ENCODE data around the gene F8A2. TPM values are rescaled to one million over a fixed set of nuclear protein-coding genes. Genes with fewer than 3 reads are reported as not detected.
"Not testable (repeated sequence)": the region's sequence is repeated elsewhere in the genome, so short reads cannot be mapped to it uniquely, and the experiment has no call there.

Gene F8A2
- total RNA-seq, 1 experiment from 2014 or later, result not detected

DNA sequence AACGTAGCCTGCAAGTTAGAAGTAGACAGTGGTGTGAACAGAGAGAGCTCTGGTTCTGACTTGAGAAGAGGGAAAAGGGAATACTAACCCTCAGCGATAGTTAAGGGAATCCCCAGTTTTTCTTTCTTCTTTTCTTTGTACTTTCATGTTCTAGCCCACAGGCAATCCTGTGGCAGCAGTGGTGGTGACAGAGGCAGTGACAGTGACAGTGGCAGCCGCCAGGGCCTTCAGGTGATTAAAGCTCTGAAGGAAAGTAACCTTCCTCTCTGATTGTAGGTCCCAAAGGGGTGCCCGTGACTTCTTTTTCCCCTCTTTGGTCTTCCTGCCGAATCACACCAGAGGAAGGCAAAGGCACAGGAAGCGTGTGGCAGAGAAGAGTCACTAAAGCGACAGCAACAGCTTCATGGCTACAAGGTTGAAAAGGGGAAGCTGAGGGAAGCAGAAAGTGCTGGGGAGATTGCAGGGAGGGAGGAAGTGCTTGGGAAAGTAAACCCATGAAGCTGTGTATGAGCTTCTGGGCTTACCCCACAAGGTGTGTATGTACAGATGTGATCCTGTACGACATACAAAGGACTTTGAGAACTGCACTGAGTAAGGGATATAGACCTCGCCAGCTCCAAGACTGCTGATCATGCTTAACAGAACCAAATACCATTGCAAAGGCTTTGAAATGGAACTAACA, 8.0 kb upstream of the F8A2 start:
- intact Hi-C loops (cut with micrococcal nuclease; ENCODE audit: unreplicated experiment); H3K27ac Mint-ChIP-seq (ENCODE audit: unreplicated experiment); BruUV-seq (replicated peaks); H3K4me3 Mint-ChIP-seq (ENCODE audit: low read depth, unreplicated experiment); CTCF ChIA-PET; H3K27me3 Mint-ChIP-seq (ENCODE audit: unreplicated experiment); DNase-seq; H3K4me1 Mint-ChIP-seq (ENCODE audit: low read depth, unreplicated experiment); H3K9me3 Mint-ChIP-seq (ENCODE audit: low read depth, unreplicated experiment); H3K36me3 Mint-ChIP-seq (ENCODE audit: insufficient read depth, unreplicated experiment): not testable (repeated sequence)

DNA sequence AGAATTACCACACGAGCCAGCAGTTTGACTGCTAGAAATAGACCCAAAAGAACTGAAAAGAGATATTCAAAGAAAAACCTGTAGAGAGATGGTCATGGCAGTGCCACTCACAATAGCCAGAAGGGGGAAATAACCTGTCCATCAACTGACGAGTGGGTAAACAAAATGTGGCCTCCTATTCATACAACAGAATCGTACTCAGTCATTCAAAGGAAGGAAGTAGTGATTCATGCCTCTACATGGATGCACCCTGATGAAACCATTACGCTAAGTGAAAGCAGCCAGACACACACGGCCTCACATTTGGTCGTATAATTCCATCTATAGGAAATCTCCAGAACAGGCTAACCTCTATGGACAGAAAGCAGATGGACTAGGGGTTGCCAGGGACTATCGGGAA, 2.1 kb upstream of the F8A2 start:
- H3K9me3 Mint-ChIP-seq (ENCODE audit: low read depth, unreplicated experiment); CTCF ChIA-PET; BruUV-seq (replicated peaks); DNase-seq; H3K27ac Mint-ChIP-seq (ENCODE audit: unreplicated experiment); H3K4me1 Mint-ChIP-seq (ENCODE audit: low read depth, unreplicated experiment); H3K27me3 Mint-ChIP-seq (ENCODE audit: unreplicated experiment); intact Hi-C loops (cut with micrococcal nuclease; ENCODE audit: unreplicated experiment); H3K4me3 Mint-ChIP-seq (ENCODE audit: low read depth, unreplicated experiment); H3K36me3 Mint-ChIP-seq (ENCODE audit: insufficient read depth, unreplicated experiment): not testable (repeated sequence)

DNA sequence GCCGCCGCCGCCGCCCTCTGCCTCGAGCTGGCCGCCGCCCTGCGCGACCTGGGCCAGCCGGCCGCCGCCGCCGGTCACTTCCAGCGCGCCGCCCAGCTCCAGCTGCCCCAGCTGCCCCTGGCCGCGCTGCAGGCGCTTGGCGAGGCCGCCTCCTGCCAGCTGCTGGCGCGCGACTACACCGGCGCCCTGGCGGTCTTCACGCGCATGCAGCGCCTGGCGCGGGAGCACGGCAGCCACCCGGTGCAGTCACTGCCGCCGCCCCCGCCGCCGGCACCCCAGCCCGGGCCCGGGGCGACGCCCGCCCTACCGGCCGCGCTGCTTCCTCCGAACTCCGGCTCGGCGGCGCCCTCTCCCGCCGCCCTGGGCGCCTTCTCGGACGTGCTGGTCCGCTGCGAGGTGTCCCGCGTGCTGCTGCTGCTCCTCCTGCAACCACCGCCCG, 653 bp downstream of the F8A2 start:
- CTCF ChIA-PET; intact Hi-C loops (cut with micrococcal nuclease; ENCODE audit: unreplicated experiment); BruUV-seq (replicated peaks); H3K4me1 Mint-ChIP-seq (ENCODE audit: low read depth, unreplicated experiment); DNase-seq; H3K27ac Mint-ChIP-seq (ENCODE audit: unreplicated experiment); H3K9me3 Mint-ChIP-seq (ENCODE audit: low read depth, unreplicated experiment); H3K36me3 Mint-ChIP-seq (ENCODE audit: insufficient read depth, unreplicated experiment); H3K27me3 Mint-ChIP-seq (ENCODE audit: unreplicated experiment); H3K4me3 Mint-ChIP-seq (ENCODE audit: low read depth, unreplicated experiment): not testable (repeated sequence)

DNA sequence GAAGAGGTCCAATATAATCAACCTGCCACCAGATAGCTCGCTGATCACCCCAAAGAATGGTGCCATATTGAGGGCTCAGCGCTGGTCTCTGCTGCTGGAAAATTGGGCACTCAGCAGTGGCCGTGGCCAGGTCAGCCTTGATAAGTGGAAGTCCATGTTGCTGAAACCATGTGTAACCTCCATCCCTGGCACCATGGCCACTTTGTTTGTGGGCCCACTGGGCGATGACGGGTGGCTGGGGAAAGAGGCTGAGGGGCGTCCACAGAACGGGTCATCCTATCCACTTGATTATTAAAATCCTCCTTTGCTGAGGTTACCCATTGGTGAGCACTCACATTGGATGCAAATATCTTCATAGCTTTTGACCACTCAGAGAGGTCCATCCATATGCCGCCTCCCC, 7.7 kb downstream of the F8A2 start:
- Mint-ChIP-seq H3K36me3 (ENCODE audit: insufficient read depth, unreplicated experiment) (no peaks in the 10 kb centered on the region), H3K27me3 (ENCODE audit: unreplicated experiment) (no peaks in the 10 kb centered on the region), H3K9me3 (ENCODE audit: low read depth, unreplicated experiment) (peaks cover 7% of the 10 kb centered on the region), H3K4me3 (ENCODE audit: low read depth, unreplicated experiment) (no peak overlapping the region), H3K27ac (ENCODE audit: unreplicated experiment) (no peak overlapping the region), H3K4me1 (ENCODE audit: low read depth, unreplicated experiment) (no peaks in the 10 kb centered on the region)
- TF ChIP-seq, protein P1, sequence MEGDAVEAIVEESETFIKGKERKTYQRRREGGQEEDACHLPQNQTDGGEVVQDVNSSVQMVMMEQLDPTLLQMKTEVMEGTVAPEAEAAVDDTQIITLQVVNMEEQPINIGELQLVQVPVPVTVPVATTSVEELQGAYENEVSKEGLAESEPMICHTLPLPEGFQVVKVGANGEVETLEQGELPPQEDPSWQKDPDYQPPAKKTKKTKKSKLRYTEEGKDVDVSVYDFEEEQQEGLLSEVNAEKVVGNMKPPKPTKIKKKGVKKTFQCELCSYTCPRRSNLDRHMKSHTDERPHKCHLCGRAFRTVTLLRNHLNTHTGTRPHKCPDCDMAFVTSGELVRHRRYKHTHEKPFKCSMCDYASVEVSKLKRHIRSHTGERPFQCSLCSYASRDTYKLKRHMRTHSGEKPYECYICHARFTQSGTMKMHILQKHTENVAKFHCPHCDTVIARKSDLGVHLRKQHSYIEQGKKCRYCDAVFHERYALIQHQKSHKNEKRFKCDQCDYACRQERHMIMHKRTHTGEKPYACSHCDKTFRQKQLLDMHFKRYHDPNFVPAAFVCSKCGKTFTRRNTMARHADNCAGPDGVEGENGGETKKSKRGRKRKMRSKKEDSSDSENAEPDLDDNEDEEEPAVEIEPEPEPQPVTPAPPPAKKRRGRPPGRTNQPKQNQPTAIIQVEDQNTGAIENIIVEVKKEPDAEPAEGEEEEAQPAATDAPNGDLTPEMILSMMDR (IDR thresholded peaks at IDR 0.05; ENCODE audit: unreplicated experiment), result no peak
- no TSS peak for BruUV-seq (replicated peaks)
- CTCF ChIA-PET, result no interaction called here
- intact Hi-C loops (cut with micrococcal nuclease; ENCODE audit: unreplicated experiment), result no loop called here
- no peak for DNase-seq

DNA sequence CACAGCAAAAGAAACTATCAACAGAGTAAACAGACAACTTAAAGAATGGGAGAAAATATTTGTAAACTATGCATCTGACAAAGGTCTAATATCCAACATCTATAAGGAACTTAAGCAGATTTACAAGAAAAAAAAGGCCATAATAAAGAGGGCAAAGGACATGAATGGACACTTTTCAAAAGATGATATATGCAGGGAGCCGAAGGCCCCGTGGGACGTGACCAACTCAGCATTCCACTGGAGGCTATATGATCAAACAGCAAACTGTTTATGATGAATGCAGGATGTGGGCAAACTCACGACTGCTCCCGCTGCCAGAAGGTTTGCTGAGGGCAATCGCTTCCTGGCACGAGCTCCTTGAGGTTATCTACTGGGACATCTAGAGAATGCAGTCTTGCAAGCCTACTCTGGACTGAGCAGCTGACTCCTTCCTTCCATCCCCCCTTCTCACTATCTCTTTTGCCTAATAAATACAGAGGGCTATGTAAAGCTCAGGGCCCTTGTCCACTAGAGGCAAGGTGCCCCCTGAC, 12.9 kb downstream of the F8A2 start:
- H3K4me3 Mint-ChIP-seq (ENCODE audit: low read depth, unreplicated experiment); H3K9me3 Mint-ChIP-seq (ENCODE audit: low read depth, unreplicated experiment); CTCF ChIA-PET; H3K4me1 Mint-ChIP-seq (ENCODE audit: low read depth, unreplicated experiment); DNase-seq; H3K36me3 Mint-ChIP-seq (ENCODE audit: insufficient read depth, unreplicated experiment); H3K27me3 Mint-ChIP-seq (ENCODE audit: unreplicated experiment); H3K27ac Mint-ChIP-seq (ENCODE audit: unreplicated experiment); BruUV-seq (replicated peaks); intact Hi-C loops (cut with micrococcal nuclease; ENCODE audit: unreplicated experiment): not testable (repeated sequence)

DNA sequence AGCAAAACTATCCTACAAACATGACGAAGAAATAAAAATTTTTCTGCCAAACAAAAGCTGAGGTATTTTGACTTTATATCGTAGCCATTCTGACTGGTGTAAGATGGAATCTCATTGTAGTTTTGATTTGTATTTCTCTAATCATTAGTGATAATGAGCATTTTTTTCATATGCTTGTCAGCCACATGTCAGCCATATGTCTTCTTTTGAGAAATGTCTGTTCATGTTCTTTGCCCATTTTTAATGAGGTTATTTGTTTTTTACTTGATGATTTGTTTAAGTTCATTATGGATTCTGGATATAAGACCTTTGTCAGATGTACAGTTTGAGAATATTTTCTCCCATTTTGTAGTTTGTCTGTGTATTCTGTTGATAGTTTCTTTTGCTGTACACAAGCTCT, 24.5 kb downstream of the F8A2 start:
- peaks cover 4% of the 10 kb centered on the region for H3K9me3 Mint-ChIP-seq (ENCODE audit: low read depth, unreplicated experiment)
- no peaks in the 10 kb centered on the region for H3K36me3 Mint-ChIP-seq (ENCODE audit: insufficient read depth, unreplicated experiment)
- no TSS peak for BruUV-seq (replicated peaks)
- no peaks in the 10 kb centered on the region for H3K27me3 Mint-ChIP-seq (ENCODE audit: unreplicated experiment)
- H3K4me1 Mint-ChIP-seq (ENCODE audit: low read depth, unreplicated experiment), result no peaks in the 10 kb centered on the region
- CTCF ChIA-PET, result no interaction called here
- DNase-seq, result no peak
- H3K4me3 Mint-ChIP-seq (ENCODE audit: low read depth, unreplicated experiment), result no peak overlapping the region
- intact Hi-C loops (cut with micrococcal nuclease; ENCODE audit: unreplicated experiment), result no loop called here
- TF ChIP-seq, protein P1 (IDR thresholded peaks at IDR 0.05; ENCODE audit: unreplicated experiment), result no peak
- H3K27ac Mint-ChIP-seq (ENCODE audit: unreplicated experiment), result no peak overlapping the region
